Coronary artery (tissue), 2 donors: Measurements from ENCODE around the gene ZNF324.

ENCODE experiments used
- DNase-seq: peaks from one replicate; pipeline ENCODE4 v3.0.0-alpha.2; 2017; ENCODE audit warnings: low spot score
- H3K27ac ChIP-seq, 2 donors: fragments of 200-600 bp; sonication (generic); one replicate each; pipeline ENCODE4 v1.5.1; 2016 to 2019
- H3K4me3 ChIP-seq: fragments of 200-600 bp; sonication (generic); 2 replicates; pipeline ENCODE4 v1.5.1; 2016; ENCODE audit warnings: mild to moderate bottlenecking, moderate library complexity
- CTCF ChIP-seq: fragments of 200-600 bp; sonication (generic); IDR thresholded peaks from one replicate; pipeline ENCODE4 v1.5.1; 2019; ENCODE audit warnings: antibody characterized with exemption

ZNF324 gene

GRCh38 chr19:58474997-58475713 lies 8.3 kb downstream of the ZNF324 start:
- Histone ChIP-seq H3K27ac (peak overlapping the region; percentile 64 to 93), H3K4me3 (peak overlapping the region; percentile 75)
- TF ChIP-seq CTCF = no peak
- DNase-seq = no peak

GRCh38 chr19:58475714-58476497 lies 9.0 kb downstream of the ZNF324 start, which contains the start of gene ZNF446:
Gene ZNF446, plus strand, starts transcription at chr19:58476352. Its CDS starts 867 bp downstream, at chr19:58477219.
- peak within 1 kb of the TSS; percentile 64 to 93 for H3K27ac ChIP-seq
- no peak for TF ChIP-seq CTCF
- DNase-seq = peak; percentile 99
- H3K4me3 ChIP-seq = peak within 1 kb of the TSS; percentile 75

- Histone ChIP-seq H3K4me3 (peak overlapping the region; percentile 75), H3K27ac (peak overlapping the region; percentile 64 to 93)
- no peak for TF ChIP-seq CTCF
- DNase-seq = no peak
Measured at GRCh38 chr19:58476498-58477015, 9.7 kb downstream of the ZNF324 start.

- Histone ChIP-seq H3K4me3 (peak overlapping the region; percentile 75), H3K27ac (peak overlapping the region; percentile 64 to 93)
- no peak for TF ChIP-seq CTCF
- no peak for DNase-seq
Measured at GRCh38 chr19:58477130-58477529, 10.2 kb downstream of the ZNF324 start.

- H3K27ac ChIP-seq = peak overlapping the region in 1 of 2 donors; percentile 93
- H3K4me3 ChIP-seq = no peak overlapping the region
- no peak for TF ChIP-seq CTCF
- DNase-seq = no peak
Measured at GRCh38 chr19:58477871-58478270, 11.0 kb downstream of the ZNF324 start.

- TF ChIP-seq CTCF = no peak
- Histone ChIP-seq H3K27ac (no peak overlapping the region), H3K4me3 (no peak overlapping the region)
- no peak for DNase-seq
Measured at GRCh38 chr19:58479303-58479702, 12.4 kb downstream of the ZNF324 start.
